GM06990 (cell line): ENCODE results near the gene PLCG1.

Source experiments
- DNase-seq: peaks from one replicate; pipeline ENCODE4 v3.0.0-alpha.2; 2011; ENCODE audit not compliant: insufficient read length; ENCODE audit errors: extremely low read depth
- H3K27me3 ChIP-seq: replicated peaks from 2 replicates; pipeline ENCODE4 v1.6.0; 2011; ENCODE audit warnings: low read length; ENCODE audit not compliant: control insufficient read depth, insufficient read depth
- H3K36me3 ChIP-seq: 2 replicates; pipeline ENCODE4 v1.5.1; 2011; ENCODE audit warnings: low read length; ENCODE audit not compliant: control insufficient read depth, insufficient read depth
- H3K4me3 ChIP-seq: replicated peaks from 2 replicates; pipeline ENCODE4 v1.5.1; 2011; ENCODE audit warnings: low read depth, mild to moderate bottlenecking, control low read depth, low read length
- TF ChIP-seq, protein P1 (sequence below): IDR thresholded peaks from 2 replicates; pipeline ENCODE4 v1.5.1; 2011; ENCODE audit warnings: low read length, control low read depth, mild to moderate bottlenecking, inconsistent platforms; ENCODE audit not compliant: insufficient read depth, poor library complexity, severe bottlenecking

PLCG1 gene

DNA sequence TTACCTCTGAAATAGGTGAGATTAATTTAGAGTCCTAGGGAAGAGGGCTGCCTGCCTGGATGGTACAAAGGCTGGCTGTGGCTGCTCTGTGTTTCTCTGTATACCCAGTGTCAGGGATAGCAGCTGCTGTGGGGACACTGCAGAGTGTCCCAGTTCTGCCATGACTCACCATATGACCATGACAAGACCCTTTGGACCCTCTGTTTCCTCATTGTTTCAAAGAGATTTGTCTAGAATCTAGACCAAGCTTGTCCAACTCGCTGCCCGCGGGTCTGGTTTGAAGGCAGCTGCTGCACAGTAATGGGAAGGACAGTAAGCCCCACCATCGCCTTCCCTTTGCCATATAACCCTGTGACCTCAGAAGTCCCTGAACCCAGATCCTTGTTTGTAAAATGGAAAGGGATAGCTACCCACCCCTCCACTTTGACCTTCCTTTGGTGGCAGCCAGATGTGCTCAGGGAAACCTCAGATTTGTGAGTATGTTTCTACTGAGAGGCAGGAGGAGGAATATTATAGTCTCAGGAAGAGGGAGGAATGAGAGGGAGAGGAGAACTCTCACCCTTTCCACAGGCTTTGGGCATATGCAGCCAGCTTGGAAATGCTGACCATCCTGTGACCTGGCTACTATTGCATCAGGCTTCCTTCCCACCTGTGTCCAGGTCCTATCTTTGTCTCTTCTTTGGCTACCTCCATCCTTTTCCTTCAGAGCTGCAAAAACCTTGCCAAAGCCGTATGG is 14.0 kb downstream of the PLCG1 start:
- Histone ChIP-seq H3K27me3 (no peaks in the 10 kb centered on the region), H3K36me3 (peaks cover 3% of the 10 kb centered on the region), H3K4me3 (no peak overlapping the region)
- TF ChIP-seq, protein P1, sequence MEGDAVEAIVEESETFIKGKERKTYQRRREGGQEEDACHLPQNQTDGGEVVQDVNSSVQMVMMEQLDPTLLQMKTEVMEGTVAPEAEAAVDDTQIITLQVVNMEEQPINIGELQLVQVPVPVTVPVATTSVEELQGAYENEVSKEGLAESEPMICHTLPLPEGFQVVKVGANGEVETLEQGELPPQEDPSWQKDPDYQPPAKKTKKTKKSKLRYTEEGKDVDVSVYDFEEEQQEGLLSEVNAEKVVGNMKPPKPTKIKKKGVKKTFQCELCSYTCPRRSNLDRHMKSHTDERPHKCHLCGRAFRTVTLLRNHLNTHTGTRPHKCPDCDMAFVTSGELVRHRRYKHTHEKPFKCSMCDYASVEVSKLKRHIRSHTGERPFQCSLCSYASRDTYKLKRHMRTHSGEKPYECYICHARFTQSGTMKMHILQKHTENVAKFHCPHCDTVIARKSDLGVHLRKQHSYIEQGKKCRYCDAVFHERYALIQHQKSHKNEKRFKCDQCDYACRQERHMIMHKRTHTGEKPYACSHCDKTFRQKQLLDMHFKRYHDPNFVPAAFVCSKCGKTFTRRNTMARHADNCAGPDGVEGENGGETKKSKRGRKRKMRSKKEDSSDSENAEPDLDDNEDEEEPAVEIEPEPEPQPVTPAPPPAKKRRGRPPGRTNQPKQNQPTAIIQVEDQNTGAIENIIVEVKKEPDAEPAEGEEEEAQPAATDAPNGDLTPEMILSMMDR: no peak
- no peak for DNase-seq

DNA sequence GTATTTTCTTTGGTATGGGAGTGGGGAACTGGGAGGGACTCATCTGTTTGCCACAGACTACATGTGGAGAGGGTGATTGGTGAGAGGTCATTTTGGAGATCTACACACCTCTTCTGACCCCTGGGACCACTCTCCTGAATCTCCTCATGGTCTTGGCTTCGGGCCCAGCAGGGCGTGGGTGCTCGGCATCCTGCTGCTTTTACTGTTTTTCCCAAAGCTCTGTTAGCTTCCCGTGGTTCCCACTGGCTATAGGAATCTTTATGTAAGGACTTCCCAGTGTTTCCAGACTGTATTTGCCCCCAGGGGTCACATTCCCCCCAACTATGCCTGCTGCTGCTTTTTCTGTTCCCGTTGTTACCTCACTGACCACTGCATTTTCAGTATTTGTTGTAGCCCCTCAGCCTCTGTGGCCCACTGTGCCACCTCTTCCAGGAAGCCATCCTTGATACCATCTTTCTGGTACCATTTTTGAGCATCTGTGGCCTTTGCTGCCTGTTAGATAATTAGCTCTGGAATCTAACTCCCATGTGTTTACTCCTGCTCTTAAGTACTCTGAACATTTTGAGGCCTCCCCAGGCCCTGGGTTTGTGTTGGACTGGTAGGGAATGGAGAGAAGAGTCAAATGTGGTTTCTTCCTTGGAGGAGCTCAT is 14.9 kb downstream of the PLCG1 start:
- H3K36me3 ChIP-seq: peaks cover 2% of the 10 kb centered on the region
- no peaks in the 10 kb centered on the region for H3K27me3 ChIP-seq
- DNase-seq: no peak
- TF ChIP-seq, protein P1: no peak
- no peak overlapping the region for H3K4me3 ChIP-seq

GRCh38 chr20:41154436-41155176 is 17.3 kb downstream of the PLCG1 start:
- H3K4me3 ChIP-seq: no peak overlapping the region
- TF ChIP-seq, protein P1: no peak
- no peak for DNase-seq
- H3K27me3 ChIP-seq: no peaks in the 10 kb centered on the region
- H3K36me3 ChIP-seq: no peaks in the 10 kb centered on the region; the same call in 1 of the 2 replicates

DNA sequence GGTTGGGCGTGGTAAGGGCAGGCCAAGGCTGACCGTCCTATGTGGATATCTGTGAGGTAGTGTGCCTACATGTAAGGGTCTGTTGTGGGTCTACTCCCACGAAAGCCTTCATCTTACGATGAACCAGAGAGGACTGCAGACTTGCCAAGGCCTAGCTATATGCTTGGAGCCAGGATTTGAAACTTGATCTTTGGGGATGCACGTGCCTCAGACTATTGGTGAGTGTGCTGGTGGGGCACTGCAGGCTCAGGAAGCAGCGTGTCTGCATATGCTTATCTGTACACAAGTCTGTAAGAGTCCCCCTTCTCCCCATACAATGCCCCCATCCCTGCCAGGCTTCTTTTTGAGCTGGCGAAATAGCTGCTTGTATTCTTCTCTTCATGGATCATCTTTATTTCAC is 17.9 kb downstream of the PLCG1 start:
- TF ChIP-seq, protein P1: no peak
- DNase-seq: no peak
- Histone ChIP-seq H3K36me3 (peaks cover 1% of the 10 kb centered on the region), H3K27me3 (no peaks in the 10 kb centered on the region), H3K4me3 (no peak overlapping the region)

DNA sequence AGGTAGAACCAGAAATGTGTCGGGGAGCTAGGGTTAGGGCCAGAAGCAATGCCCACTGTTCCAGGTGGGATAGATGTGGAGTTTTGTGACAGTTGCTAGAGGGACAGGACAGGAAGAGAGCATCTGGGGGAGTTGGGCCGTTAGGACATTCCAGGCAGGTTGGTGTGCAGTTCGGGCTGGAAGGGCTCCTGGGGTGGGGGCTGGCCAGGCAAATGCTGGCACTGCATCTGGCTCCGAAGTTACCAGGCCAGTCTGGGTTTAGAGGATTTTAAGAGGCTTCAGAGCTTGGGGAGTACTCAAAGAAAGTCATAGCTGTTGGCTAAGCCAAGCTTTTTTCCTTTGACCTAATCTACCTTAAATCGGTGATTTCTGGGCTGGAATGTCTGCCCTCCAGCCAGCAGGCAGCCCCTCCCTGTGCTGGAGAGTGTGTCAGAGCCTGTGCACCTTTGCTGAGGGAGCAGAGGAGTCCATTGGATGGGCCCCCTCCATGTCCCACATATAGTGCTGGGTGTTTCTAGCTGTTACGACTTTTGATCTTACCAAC is 20.8 kb downstream of the PLCG1 start:
- no peak overlapping the region for H3K4me3 ChIP-seq
- no peaks in the 10 kb centered on the region for H3K27me3 ChIP-seq
- TF ChIP-seq, protein P1: no peak
- no peak for DNase-seq
- H3K36me3 ChIP-seq: peaks cover 12% of the 10 kb centered on the region
